HPDE6-E6E7 (cell line): Measurements from ENCODE around the gene MTERF1.
A peak's percentile ranks its signal among the peaks of the same experiment; 100 is the strongest.
"Not testable (repeated sequence)": the region's sequence is repeated elsewhere in the genome, so short reads cannot be mapped to it uniquely, and the experiment has no call there.

Experiments
- DNase-seq: peaks from one replicate; pipeline ENCODE4 v3.0.0; 2011; ENCODE audit warnings: missing footprints; ENCODE audit errors: extremely low spot score

MTERF1 gene, protein sequence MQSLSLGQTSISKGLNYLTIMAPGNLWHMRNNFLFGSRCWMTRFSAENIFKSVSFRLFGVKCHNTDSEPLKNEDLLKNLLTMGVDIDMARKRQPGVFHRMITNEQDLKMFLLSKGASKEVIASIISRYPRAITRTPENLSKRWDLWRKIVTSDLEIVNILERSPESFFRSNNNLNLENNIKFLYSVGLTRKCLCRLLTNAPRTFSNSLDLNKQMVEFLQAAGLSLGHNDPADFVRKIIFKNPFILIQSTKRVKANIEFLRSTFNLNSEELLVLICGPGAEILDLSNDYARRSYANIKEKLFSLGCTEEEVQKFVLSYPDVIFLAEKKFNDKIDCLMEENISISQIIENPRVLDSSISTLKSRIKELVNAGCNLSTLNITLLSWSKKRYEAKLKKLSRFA

DNA sequence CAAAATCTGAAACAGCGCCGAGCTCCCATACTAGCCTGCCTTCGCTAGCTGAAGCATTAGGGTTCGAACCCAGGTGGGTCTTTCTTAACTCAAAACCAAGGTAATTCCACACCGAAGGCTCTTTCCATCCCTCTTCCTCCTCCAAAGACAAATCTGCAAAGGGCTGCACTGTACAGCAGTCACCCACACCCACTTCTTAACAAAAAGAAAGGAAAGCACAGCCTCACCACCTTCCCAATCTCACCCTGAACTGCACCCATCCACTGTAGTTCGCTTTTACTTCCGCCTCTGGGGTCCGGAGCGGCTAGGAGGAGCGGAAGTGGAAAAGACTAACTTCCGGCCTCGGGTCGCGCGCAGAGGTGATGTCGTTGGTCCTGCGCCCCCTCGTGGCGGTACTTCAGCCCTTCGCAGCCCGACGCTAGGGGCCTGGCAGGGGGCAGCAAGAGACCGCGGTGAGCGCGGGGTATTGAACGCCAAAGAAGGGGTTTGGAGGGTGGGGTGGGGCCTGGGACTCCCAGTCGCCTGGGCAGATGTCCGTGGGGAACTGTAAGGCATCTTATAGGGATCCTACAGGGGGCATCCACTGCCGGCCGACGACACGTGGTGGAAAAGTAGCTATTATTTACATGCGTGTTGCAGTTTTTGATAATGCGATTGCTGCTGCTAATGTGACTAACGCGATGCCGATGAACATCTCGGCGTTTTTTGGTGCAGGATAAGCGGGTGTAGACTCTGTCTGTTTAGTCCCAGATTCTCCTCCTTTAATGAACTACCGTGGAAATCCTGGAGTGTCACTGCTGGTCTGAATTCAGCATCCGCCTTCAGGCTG is at the start of gene MTERF1:
Gene MTERF1, minus strand, starts transcription at position 290 of the 829 bp plus-strand sequence. CDS start 619 bp downstream, outside the sequence.
- peak; percentile 81 for DNase-seq

- DNase-seq: peak; percentile 26
Observed at GRCh38 chr7:91929463-91929862, 49.0 kb upstream of the MTERF1 start.

DNA sequence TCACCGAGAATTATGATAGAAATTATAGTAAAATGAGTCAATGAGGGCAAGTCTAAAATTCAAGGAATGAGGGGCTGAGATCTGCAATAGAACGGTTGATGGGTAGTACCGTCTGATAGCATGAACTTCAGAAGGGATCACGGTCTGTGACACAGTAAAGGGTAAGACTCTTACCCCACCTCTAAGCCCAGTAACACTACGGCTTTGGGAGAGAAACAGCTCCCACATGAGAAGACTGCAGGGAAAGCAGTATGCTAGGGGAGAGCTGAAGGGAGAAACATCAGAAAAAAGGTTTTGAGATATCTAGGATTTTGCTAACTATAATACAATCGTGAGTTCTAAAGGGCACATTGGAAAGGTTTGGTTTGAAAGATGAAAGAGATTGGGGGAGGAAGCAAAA is 47.4 kb upstream of the MTERF1 start:
- no peak for DNase-seq

DNA sequence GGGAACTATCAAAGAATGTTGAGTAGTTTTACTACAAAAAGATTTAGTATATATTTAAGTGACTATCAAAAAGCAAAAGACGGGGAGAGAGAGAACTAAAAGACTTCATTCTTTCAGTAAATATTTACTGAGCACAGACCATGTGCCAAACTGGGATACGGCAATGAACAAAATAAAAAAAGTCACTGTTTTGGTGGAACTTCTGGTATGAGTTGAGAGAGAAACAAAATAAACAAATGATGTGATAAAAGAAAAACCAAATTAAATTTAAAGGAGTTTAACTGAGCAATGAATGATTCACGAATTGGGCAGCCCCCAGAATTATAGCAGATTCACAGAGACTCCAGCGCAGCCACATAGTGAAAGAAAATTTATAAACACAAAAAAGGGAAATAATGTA is 42.4 kb upstream of the MTERF1 start:
- DNase-seq: no peak

- no peak for DNase-seq
Observed at GRCh38 chr7:91918356-91918755, 37.9 kb upstream of the MTERF1 start.

- no peak for DNase-seq
Observed at GRCh38 chr7:91916051-91916440, 35.5 kb upstream of the MTERF1 start.

DNA sequence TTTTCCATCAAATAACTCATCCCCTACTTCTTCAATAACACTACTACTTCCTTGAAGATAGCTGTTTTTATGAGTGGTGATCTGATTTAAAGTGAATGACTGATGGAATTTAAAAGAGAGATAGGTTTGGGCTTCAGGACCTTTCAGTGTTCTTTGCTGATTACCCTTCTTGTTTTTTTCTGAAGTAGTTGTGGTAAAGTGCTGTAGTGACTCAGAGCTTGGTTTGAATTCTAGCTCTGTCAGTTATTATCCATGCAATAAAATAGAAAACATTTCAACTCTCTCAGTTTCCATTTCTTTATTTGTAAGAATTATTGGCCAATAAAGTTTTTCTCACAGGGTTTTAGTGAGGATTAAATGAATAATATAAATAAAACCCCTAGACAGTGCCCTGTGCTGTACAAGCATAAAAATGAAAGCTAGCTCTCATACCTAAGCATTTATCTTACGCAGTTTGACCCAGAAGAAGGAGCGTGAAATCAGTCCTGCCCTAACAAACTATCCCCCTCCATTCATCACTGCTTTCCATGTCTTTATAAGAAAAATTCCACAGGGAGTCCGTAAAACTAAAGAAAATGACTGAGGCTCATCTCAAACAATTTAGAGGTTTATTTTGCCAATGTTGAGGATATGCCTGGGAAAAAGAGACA is 35.0 kb upstream of the MTERF1 start:
- DNase-seq: no peak

- no peak for DNase-seq
Observed at GRCh38 chr7:91913612-91914011, 33.1 kb upstream of the MTERF1 start.

- DNase-seq: no peak
Observed at GRCh38 chr7:91912494-91912893, 32.0 kb upstream of the MTERF1 start.

DNA sequence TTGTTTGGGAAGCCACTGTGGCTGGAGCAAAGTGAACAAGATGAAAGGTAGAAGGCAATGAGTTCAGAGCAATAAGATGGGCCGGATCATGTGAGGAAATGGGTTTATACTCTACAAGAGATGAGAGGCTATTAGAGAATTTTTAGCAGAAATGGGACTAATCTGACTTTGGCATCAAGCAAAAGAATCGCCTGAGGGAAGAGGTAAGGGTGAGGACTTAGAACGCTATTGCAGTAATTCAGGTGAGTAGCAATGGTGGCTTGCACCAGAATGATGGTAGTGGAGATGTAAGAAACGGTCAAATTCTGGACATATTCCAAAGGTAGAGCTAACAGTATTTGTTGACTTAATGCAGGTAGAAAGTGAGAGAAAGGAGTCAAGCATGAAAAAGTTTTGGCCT is 30.6 kb upstream of the MTERF1 start:
- no peak for DNase-seq

DNA sequence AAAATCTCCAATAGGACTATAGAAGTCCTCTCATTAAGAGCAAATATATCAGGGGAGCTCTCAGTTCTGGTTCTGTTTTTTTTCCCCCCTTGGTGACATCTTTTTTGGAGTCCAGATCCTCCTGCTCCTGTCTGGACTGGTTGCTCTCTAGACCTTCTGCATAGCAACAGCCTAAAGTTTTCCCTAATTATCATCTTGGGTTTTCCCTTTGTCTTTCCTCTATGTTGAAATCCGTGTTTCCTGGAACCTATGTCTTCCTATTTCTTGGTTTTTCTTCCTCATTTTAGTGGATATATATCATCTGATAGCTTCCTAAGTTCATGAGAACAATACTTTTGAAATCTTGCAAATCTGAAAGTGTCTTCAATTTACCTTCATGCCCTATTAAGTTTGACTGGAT is 29.7 kb upstream of the MTERF1 start:
- DNase-seq: no peak

DNA sequence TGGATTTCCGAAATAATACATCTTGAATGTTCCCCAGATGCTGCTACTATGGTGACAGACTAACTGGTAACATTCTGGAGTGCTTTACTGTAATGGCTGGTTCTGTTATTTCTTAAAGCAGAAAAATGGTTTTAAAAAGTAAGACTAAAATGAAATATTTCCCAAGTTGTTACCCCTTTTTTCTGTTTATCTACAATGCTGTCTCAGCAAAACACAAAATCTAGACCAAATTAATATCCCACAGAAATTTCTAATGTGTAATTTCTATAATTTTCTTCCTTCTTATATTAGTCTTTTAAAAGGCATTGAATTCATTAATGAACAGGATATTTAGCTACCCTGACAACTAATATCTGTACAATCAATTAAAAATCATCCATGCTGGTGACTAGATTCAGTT is 19.1 kb upstream of the MTERF1 start:
- DNase-seq: no peak

GRCh38 chr7:91898240-91898992 is 17.9 kb upstream of the MTERF1 start:
- no peak for DNase-seq

DNA sequence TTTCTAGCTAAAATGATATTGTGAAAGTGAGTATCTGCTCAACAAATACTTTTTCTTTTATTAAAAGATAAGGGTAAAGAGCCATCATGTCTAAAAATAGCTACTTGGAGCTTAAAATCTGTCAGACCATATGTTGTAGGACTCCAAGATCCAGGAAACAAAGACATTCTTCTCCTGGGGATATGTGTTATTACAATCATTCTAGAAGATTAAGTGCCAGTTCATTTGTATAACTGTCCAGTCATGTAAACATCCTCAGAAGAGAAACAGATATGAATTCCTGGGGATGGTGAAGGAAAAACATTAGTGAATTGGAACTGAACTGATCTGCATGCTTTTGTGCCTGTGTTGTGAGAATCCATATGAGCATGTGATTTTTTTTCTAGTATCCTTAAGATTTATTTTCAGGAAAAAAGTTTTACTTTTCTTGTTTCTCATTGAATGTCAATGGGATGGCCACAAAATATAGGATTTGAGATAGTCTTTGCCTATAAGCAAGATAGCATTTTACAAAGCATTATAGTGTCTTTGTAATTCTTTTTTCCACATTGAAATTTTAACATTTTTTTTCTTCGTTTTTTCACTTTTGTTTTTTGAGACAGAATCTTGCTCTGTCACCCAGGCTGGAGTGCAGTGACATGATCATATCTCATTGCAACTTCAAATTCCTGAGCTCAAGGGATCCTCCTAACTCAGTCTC is 14.4 kb upstream of the MTERF1 start:
- DNase-seq: no peak

GRCh38 chr7:91893699-91894098 is 13.2 kb upstream of the MTERF1 start:
- DNase-seq: not testable (repeated sequence)

GRCh38 chr7:91892821-91893340 is 12.4 kb upstream of the MTERF1 start:
- no peak for DNase-seq

DNA sequence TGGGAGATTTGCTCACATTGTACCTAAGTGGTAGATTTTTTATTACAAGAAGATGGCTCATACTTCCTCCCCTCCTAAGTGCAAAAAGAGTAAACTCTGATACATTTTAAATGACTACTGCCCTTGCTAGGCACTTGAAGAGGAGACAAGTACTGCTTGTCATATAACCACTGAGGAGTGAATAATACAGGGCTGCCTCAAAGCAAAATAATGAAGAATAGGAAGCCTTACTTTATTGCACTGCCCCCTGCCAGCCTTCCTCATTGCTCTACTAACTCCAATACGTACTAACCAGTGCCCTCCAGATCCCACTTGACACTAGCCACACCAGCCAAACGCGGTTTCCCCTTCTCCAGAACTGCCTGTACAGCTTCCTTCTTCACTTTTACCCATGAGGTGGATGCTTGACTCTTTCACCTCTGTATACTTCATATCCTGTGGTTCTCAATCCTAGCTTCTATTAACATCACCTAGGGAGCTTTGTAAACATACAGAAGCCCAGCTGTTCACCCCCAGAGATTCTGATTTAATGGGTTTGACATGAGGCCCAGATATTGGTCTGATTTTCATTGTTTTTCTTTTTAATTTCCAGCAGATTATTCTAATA is 11.7 kb upstream of the MTERF1 start:
- DNase-seq: no peak

DNA sequence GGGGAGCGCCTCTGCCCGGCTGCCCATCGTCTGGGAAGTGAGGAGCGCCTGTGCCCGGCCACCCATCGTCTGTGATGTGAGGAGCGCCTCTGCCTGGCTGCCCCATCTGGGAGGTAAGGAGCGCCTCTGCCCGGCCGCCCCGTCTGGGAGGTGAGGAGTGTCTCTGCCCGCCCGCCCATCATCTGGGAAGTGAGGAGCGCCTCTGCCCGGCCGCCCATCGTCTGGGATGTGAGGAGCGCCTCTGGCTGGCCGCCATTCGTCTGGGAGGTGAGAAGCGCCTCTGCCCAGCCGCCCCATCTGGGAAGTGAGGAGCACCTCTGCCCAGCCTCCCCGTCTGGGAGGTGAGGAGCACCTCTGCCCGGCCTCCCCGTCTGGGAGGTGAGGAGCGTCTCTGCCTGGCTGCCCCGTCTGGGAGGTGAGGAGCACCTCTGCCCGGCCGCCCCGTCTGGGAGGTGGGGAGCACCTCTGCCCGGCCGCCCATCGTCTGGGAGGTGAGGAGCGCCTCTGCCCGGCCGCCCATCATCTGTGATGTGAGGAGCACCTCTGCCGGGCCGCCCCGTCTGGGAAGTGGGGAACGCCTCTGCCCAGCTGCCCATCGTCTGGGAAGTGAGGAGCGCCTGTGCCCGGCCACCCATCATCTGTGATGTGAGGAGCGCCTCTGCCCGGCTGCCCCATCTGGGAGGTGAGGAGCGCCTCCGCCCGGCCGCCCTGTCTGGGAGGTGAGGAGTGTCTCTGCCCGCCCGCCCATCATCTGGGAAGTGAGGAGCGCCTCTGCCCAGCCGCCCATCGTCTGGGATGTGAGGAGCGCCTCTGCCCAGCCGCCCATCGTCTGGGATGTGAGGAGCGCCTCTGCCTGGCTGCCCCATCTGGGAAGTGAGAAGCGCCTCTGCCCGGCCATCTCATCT is 8.0 kb upstream of the MTERF1 start:
- DNase-seq: not testable (repeated sequence)
